Right lobe of liver (tissue), 4 donors: Measurements from ENCODE around the gene RECK.

ENCODE experiments used
- POLR2A ChIP-seq: fragments of 450-650 bp; IDR thresholded peaks from one replicate; pipeline ENCODE4 v1.6.1; 2017; ENCODE audit warnings: antibody characterized with exemption, mild to moderate bottlenecking
- TF ChIP-seq, protein P1 (sequence below), 4 donors: fragments of 200-600 bp in 3 of 4; fragments of 450-650 bp in 1 of 4; IDR thresholded peaks; one replicate each; pipeline versions ENCODE4 v1.5.1 to v1.8.0; 2016 to 2022; ENCODE audit warnings: antibody characterized with exemption in 4 of 4, mild to moderate bottlenecking in 2 of 4
- donor health status: DM: no; HTN: no; CAD: no.
- donor health status: DM: no; HTN: no; CAD: no.
- donor health status: DM: no; HTN: yes; CAD: no.

DNA sequence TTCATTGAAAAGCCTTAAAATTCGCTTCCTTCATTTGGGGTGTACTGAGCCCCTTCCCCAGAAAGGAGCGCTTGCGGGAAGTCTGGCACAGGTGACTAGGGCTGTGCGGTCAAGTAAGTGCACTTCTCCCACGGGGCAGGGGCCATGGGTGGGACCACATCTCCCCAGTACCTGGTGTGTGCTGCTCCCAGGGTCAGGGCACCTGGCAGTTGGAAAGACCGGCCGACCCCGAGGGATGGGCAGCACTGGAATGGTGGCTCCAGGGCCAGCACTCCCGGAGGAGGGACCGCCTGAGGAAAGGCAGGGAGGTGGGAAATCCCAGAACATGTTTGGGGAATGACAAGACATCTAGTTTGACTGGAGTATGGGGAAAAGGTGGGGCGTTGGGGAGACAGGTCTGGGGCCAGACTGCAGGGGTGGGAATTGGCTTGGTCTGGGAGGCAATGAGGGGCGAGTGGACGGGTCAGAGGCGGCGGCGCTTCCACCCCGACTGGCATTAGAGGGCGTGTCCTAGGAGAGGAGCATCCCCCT is 99.1 kb downstream of the RECK start:
- TF ChIP-seq POLR2A: no peak
- TF ChIP-seq, protein P1, sequence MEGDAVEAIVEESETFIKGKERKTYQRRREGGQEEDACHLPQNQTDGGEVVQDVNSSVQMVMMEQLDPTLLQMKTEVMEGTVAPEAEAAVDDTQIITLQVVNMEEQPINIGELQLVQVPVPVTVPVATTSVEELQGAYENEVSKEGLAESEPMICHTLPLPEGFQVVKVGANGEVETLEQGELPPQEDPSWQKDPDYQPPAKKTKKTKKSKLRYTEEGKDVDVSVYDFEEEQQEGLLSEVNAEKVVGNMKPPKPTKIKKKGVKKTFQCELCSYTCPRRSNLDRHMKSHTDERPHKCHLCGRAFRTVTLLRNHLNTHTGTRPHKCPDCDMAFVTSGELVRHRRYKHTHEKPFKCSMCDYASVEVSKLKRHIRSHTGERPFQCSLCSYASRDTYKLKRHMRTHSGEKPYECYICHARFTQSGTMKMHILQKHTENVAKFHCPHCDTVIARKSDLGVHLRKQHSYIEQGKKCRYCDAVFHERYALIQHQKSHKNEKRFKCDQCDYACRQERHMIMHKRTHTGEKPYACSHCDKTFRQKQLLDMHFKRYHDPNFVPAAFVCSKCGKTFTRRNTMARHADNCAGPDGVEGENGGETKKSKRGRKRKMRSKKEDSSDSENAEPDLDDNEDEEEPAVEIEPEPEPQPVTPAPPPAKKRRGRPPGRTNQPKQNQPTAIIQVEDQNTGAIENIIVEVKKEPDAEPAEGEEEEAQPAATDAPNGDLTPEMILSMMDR (IDR thresholded peaks at IDR 0.05): no peak
